Activated CD8-positive, alpha-beta memory T cell treated with anti-CD3 and anti-CD28 coated beads, Interleukin-2, amount 50 U/mL, for 1 hour (primary cell): Measurements from ENCODE around the gene SECISBP2.

Source experiments
- DNase-seq: peaks from one replicate; pipeline ENCODE4 v3.0.0-alpha.2; 2020; ENCODE audit errors: extremely low read depth

SECISBP2 gene

GRCh38 chr9:89347651-89348050, 29.4 kb downstream of the SECISBP2 start:
- no peak for DNase-seq

- no peak for DNase-seq
These were observed 31.3 kb downstream of the SECISBP2 start for GRCh38 chr9:89349607-89350006.

- no peak for DNase-seq
These were observed 32.8 kb downstream of the SECISBP2 start for GRCh38 chr9:89350988-89351557.

- no peak for DNase-seq
These were observed 33.4 kb downstream of the SECISBP2 start for GRCh38 chr9:89351584-89352300.

GRCh38 chr9:89352451-89352850, 34.2 kb downstream of the SECISBP2 start:
- DNase-seq = no peak

- no peak for DNase-seq
These were observed 34.8 kb downstream of the SECISBP2 start for GRCh38 chr9:89352874-89353649.

GRCh38 chr9:89353989-89354388, 35.7 kb downstream of the SECISBP2 start:
- DNase-seq = no peak

- DNase-seq = no peak
These were observed 36.2 kb downstream of the SECISBP2 start for GRCh38 chr9:89354471-89354870.

- no peak for DNase-seq
These were observed 38.5 kb downstream of the SECISBP2 start for GRCh38 chr9:89356782-89357181.

- no peak for DNase-seq
These were observed 39.3 kb downstream of the SECISBP2 start for GRCh38 chr9:89357331-89358197.

- DNase-seq = no peak
These were observed 40.1 kb downstream of the SECISBP2 start for GRCh38 chr9:89358376-89358916.

- no peak for DNase-seq
These were observed 40.7 kb downstream of the SECISBP2 start for GRCh38 chr9:89358985-89359384.

GRCh38 chr9:89359751-89360261, 41.5 kb downstream of the SECISBP2 start:
- DNase-seq = no peak

GRCh38 chr9:89360465-89360864, 42.2 kb downstream of the SECISBP2 start:
- DNase-seq = no peak

- no peak for DNase-seq
These were observed 42.7 kb downstream of the SECISBP2 start for GRCh38 chr9:89361031-89361430.

- no peak for DNase-seq
These were observed 43.7 kb downstream of the SECISBP2 start for GRCh38 chr9:89361816-89362646.

- DNase-seq = no peak
These were observed 44.5 kb downstream of the SECISBP2 start for GRCh38 chr9:89362647-89363310.

GRCh38 chr9:89363311-89363670, 45.0 kb downstream of the SECISBP2 start:
- no peak for DNase-seq

- DNase-seq = no peak
These were observed 45.8 kb downstream of the SECISBP2 start for GRCh38 chr9:89363921-89364665.
